T47D (cell line): ENCODE measurements around the gene MYO1G.
"Not testable (repeated sequence)": the region's sequence is repeated elsewhere in the genome, so short reads cannot be mapped to it uniquely, and the experiment has no call there.

ENCODE experiments used
- DNase-seq, 2 experiments: peaks; one replicate each; pipeline versions ENCODE4 v3.0.0 to v3.0.0-alpha.2; 2011 to 2012; ENCODE audit warnings: low read depth in 1 of 2, low spot score in 1 of 2
- JUND ChIP-seq: IDR thresholded peaks from 2 replicates; pipeline ENCODE4 v1.6.1; 2012; ENCODE audit warnings: low read depth
- in situ Hi-C: cut with HindIII; loops from 2 replicates; pipeline ENCODE4 v1.10.0; 2016; ENCODE audit warnings: low sequenced_read_pairs, low pct_unique_long_range_greater_than_20kb

Gene MYO1G

DNA sequence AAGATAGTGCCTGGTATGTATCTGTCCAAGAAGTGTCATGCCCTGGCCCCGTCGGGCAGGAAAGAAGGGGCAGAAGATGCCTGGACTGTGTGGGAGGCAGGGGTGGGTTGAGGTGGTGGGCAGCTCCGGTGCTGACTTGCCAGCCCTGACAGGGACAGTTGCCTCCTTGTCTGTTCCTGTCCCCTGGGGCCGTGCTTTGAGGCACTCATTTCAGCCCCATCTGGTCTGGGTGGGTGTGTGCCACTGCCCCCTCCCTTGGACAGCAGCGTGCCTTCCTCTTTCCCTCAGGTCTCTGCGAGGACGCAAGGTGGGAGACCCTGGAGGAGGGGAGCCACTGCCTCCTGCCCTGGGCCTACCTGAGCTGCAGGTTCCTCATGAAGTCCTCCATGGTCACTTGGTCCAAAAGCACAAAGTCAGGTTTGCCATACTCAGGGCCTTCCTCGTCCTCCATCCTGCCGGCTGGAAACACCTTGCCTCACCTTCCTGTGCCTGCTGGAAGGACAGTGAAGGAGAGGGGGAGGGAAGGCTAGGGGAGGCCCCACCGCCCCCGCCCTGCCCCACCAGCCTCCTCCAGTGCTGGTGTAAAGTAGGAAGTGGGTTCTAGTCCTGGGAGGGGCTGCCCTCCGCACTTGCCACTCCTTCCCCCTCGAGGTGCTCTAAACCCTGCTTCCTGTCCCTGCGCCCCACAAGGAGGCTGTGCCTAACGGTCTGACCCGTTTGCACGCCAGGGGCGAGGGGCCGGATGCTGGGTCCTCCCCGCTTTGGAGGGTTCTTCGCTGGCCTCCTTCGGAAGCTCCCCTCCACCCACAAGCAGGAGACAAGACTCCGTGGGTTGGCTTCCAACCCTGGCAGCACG, at the start of gene MYO1G:
MYO1G (minus strand) TSS at position 505 of the 856 bp plus-strand sequence; CDS start at position 451, 54 bp downstream.
- DNase-seq: no peak
- in situ Hi-C loops: no loop called here
- no peak for TF ChIP-seq JUND

DNA sequence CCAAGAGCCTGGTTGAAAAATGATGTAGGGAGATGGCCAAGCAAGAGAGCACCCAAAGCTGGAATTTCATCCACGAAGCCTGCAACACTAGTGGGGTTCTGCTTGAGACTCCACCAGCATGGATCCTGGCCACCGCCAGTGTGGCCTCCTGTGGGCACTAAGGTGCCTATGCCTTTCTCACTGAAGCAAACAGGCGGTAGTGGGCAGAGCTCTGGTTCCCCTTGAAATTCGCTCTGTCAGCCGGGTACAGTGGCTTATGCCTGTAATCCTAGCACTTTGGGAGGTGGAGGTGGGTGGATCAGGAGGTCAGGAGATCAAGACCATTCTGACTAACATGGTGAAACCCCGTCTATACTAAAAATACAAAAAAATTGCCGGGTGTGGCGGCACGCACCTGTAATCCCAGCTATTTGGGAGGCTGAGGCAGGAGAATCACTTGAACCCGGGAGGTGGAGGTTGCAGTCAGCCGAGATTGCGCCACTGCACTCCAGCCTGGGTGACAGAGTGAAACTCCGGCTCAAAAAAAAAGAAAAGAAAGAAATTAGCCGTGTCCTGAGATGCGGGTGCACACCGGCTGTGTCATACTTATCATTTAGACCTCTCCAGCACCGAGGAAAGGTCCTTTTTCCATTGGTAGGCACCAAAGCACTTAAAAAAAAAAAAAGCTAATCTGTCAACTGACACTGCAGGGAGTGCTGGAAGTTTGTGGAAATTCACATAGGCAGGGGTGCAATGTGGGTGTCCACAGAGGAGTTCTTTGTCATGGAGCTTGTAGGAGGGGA, 49.5 kb upstream of the MYO1G start:
- in situ Hi-C loops: no loop called here
- TF ChIP-seq JUND: no peak
- no peak for DNase-seq

GRCh38 chr7:45027774-45028114, 48.9 kb upstream of the MYO1G start:
- TF ChIP-seq JUND: no peak
- in situ Hi-C loops: no loop called here
- no peak for DNase-seq

GRCh38 chr7:45026984-45027773, 48.4 kb upstream of the MYO1G start:
- no peak for TF ChIP-seq JUND
- no peak for DNase-seq
- in situ Hi-C loops: no loop called here

DNA sequence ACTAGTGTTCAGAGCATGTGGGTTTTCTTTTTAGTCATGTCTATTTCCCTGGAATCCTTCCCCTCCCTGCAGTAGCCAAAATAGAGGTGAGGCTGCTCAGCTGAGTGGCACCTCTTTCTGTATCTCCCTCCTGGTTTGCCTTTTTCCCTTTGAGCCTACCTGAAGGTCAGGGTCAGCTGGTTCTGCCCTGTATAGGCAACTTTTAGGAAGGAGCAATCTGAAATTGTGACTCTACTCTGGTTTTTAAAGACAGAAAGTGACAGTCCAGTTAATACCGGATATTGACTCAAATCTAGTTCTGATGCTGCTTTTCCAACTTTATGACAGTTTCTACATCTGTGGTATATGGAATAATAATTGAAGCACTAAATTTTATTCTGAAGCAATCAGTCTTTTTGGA, 47.2 kb upstream of the MYO1G start:
- in situ Hi-C loops: no loop called here
- no peak for DNase-seq
- TF ChIP-seq JUND: no peak

DNA sequence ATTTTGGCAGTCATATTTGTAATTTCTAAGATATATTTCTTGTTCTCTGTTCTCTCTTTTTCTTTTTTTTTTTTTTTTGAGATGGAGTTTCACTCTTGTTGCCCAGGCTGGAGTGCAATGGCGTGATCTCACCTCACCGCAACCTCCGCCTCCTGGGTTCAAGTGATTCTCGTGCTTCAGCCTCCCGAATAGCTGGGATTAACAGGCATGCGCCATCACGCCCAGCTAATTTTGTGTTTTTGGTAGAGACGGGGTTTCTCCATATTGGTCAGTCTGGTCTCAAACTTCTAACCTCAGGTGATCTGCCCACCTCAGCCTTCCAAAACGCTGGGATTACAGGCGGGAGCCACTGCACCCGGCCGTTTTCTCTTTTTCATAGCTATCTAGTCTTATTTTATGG, 46.7 kb upstream of the MYO1G start:
- in situ Hi-C loops, DNase-seq: not testable (repeated sequence)

GRCh38 chr7:45024126-45024744, 45.4 kb upstream of the MYO1G start:
- in situ Hi-C loops: no loop called here
- no peak for TF ChIP-seq JUND
- DNase-seq: no peak

DNA sequence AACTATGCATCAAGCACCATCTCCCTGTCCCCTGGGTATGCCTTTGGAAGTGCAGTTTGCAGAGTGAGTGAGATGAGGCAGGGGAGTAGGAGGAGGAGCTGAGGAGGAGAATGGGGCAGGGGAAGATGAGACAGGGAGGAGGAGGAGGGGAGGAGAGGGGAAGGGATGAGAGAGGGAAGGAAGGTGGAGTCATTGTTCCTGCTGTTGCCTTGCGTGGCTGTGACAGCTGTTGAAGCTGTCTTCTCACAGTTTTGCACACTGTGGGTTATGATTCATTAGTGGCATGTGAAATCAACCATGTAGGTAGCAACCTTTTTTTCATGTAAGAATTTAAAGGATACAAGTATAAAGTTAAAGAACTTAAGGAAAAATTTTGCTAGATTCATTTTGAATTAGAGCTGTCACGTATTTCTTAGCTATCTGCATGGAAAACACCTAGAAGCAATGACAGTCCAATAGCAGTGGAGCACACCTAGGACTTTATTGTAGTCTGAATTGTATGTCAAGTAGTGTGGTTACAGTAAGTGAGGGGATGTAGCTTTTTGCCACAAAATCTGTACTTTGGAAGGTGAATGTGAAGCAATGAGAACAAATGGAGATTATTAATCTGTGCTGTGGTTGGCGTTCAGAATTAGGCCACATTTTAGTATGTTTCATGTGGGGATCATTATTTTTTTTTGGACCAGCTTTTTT, 42.9 kb upstream of the MYO1G start:
- no peak for TF ChIP-seq JUND
- no peak for DNase-seq
- in situ Hi-C loops: no loop called here

DNA sequence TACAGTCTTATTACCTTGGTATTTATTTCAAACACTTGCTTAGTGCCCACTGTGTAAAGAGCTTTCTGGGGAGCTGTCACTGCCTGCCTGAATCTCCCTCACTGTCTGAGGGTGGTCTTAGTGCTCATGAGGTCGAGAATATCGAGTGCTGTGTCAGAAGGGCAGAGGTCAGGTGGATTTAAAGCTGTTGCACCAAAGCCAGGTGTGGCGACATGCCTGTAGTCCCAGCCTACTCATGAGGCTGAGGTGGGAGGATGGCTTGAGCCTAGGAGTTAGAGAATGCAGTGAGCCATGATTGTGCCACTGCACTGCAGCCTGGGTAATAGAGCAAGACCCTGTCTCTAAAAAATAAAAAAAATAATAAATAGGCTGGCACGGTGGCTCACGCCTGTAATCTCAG, 42.1 kb upstream of the MYO1G start:
- no peak for DNase-seq
- TF ChIP-seq JUND: no peak
- in situ Hi-C loops: no loop called here

GRCh38 chr7:45017253-45017652, 38.4 kb upstream of the MYO1G start:
- no peak for DNase-seq
- in situ Hi-C loops: no loop called here
- no peak for TF ChIP-seq JUND

DNA sequence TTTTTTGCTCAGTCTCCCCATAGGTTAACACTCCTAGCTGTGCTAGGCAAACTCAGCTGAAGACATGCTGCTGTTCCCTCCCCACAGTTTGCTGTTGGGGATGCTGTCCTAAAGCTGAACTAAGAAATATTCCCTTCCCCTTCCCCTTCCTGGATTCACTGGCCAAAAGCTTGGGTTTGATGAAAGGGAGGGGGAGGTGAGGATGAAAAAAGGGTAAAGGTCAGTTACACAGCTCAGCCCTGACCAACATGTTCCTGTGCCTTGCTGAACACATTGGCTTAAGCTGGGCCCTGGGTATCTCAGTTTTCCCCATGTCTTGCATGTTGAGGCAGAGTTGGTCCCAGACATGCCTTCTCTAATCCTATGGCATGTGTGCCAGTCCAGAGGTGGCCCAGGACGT, 36.5 kb upstream of the MYO1G start:
- no peak for TF ChIP-seq JUND
- no peak for DNase-seq
- in situ Hi-C loops: no loop called here

- no peak for DNase-seq
- TF ChIP-seq JUND: no peak
- in situ Hi-C loops: no loop called here
These were observed 34.7 kb upstream of the MYO1G start for GRCh38 chr7:45013465-45013967.
